Stimulated activated CD8-positive, alpha-beta memory T cell treated with anti-CD3 and anti-CD28 coated beads, Interleukin-7, amount 100 ng/mL, for 24 hours (primary cell): ENCODE data around the gene IL11.
"Not testable (repeated sequence)": the region's sequence is repeated elsewhere in the genome, so short reads cannot be mapped to it uniquely, and the experiment has no call there.

Experiments used
- DNase-seq: peaks from one replicate; pipeline ENCODE4 v3.0.0-alpha.2; 2020; ENCODE audit warnings: low read depth

IL11 gene

GRCh38 chr19:55350620-55351315 is 19.5 kb downstream of the IL11 start:
- DNase-seq = no peak

GRCh38 chr19:55348317-55349034 is 21.8 kb downstream of the IL11 start:
- DNase-seq = no peak

DNA sequence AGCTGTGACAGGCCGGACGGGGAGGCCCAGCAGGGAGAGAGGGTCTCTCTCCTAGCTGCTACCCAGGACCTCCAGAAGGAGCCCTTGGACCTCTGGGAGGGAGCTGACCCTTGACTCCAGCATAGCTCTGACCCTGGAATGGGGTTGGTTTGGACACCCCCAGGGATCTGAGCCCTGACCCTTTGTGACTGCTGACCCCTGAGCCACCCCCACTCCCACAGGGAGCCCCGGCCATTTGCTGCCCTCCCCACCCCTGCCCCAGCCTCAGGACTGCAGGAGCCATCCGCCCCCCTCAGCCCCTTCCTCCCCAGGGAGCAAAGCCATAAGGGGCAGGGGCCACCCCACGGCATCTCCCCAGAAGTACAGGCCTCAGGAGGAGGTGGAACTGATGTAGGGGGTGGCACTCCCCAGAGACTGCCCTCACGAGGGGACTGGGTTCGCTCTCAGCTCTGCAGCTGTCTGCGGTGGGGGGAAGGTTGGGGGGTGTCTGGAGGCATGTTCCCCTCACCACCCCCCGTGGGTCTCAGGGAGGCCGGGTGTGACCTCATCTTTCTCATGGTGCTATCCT is 22.7 kb downstream of the IL11 start:
- no peak for DNase-seq

DNA sequence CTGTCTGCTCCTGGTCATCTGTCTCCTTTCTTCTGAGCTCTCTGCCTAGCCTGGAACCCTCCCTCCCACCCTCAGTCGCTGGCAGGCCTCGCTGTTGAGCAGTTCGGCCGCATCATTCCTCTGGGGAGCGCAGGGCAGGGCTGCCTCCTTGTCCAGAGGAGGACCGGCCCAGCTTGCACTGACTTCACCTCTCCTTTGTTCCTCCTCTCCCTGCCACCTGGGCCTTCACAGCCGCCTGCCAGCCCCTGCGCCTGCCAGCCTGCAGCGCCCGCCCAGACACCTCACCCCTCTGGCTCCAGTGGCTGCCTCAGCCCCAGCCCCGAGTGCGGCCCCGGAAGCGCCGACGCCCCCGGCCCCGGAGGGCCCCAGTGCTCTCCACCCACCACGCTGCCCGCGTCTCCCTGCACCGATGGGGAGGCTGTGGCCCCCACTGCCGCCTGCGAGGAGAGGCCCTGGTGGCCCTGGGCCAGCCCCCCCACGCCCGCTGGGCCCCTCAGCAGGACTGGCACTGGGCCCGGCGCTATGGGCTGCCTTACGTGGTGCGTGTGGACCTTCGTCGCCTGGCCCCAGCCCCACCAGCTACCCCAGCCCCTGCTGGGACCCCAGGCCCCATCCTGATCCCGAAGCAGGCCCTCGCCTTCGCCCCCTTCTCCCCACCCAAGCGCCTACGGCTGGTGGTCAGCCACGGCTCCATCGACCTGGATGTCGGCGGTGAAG is 23.4 kb downstream of the IL11 start:
- no peak for DNase-seq

GRCh38 chr19:55345818-55346724 is 24.2 kb downstream of the IL11 start:
- no peak for DNase-seq

- DNase-seq = no peak
These were observed 25.0 kb downstream of the IL11 start for GRCh38 chr19:55345101-55345817.

DNA sequence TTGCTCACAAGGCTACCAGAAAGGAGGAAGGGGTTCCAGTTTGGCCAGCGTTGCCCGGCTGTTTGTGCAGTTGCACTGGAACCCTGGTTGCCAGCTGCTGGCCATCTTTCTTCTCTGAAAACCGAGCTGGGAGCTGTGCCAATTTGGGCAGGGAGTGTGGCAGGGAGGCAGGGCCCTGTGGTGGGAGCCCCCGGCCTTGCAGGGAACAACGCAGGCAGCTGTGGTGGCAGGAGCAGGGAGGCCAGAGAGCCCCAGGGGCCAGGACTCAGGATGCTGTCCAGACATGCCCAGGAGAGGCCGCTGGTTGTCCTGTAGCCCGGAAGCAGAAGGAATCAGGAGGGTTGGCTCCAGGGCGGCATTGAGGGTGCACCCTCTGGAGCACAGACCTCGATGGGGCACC is 25.8 kb downstream of the IL11 start:
- DNase-seq = no peak

GRCh38 chr19:55341595-55342531 is 28.4 kb downstream of the IL11 start:
- DNase-seq = no peak

GRCh38 chr19:55341171-55341588 is 29.1 kb downstream of the IL11 start:
- peak; percentile 27 for DNase-seq

DNA sequence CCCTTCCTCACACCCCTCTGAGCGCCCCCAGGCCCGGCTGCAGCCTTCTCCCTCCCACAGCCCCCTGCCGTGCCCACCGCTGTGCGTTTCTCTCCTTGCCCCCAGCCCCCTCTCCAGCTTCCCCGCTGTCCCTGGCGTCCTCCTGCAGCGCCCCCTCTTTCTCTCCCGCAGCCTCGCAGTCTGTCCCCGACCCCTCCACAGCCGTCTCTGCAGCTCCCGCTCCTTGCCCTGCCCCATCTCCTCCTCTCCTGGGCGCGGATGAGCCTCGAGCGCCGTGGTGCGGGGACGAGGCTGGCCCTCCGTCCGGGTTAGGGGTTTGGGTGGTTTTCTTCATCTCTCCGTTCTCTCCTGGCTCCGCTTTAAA is 29.5 kb downstream of the IL11 start:
- DNase-seq = no peak

GRCh38 chr19:55339889-55340783 is 30.1 kb downstream of the IL11 start:
- DNase-seq = no peak

DNA sequence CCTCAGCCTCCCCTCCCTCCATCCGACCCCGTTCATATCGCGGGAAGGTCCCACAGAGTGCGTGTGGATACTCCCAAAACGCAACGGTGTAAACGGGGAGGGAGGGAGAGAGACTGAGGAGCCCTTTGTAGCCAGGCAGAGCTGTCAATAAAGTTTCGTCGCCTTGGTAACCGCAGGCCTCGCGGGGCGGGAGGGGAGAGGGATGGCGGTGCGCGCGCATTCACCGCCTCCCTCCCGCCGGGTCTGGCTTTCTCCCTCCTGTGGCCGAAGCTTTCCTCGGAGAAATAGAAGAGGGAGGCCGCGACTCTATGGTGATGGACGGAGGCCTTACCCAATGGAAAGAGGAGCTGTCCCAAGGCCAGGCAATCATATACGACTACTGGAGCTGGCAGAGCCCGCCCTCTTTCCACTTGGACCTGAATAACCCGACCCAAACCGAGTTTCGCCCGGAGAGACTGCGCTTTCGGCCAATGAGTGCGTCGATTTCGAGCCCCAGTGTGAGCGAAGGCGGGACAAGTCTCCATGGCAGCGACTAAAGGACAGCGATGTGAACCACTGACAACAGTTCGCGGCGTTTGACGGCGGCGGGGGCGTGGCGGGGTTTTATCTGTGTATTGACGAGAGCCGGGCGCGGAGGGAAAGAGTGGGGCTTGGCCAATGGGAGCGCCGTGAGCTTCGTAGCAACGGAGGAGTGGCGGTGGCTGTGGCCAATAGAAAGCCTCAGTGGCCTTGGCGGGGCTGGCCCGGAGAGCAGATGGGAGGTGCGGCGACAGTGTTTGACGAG is 31.0 kb downstream of the IL11 start, which contains the start of gene KMT5C:
KMT5C (plus strand) TSS at position 772 of the 784 bp plus-strand sequence. CDS start 2,061 bp downstream, outside the sequence.
- peak; percentile 100 for DNase-seq

- no peak for DNase-seq
These were observed 34.2 kb downstream of the IL11 start for GRCh38 chr19:55336101-55336500.

DNA sequence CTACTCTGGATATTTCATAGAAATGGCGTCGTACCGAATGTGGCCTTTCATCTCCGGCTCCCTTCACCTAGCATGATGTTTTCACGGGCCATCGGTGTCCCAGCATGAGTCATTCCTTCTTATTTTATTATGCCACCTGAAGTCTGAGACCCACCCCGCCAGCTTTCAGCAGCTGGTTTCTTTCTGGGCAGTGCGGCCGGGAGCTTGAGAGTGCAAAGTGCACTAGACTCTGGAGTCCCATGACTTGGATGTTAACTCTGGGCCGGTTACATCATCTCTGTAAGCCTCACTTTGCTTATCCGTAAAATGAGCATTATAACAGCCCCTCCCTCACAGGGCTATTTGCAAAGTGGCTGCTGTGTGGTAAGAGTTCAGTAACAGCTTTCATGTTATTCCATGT is 36.4 kb downstream of the IL11 start:
- DNase-seq = no peak

- DNase-seq = not testable (repeated sequence)
These were observed 40.5 kb downstream of the IL11 start for GRCh38 chr19:55329791-55330190.

GRCh38 chr19:55328774-55329318 is 41.4 kb downstream of the IL11 start:
- DNase-seq = not testable (repeated sequence)

GRCh38 chr19:55325172-55325571 is 45.1 kb downstream of the IL11 start, which contains the start of gene TMEM150B:
Gene TMEM150B (minus strand): TSS chr19:55325341. CDS start chr19:55321036, 4,305 bp downstream.
- DNase-seq = no peak
